Aorta (tissue), 5 donors: ENCODE measurements around the gene OR2A2. TPM values are rescaled to one million over a fixed set of nuclear protein-coding genes. Genes with fewer than 3 reads are reported as not detected.
"Not testable (repeated sequence)": the region's sequence is repeated elsewhere in the genome, so short reads cannot be mapped to it uniquely, and the experiment has no call there.

Experiments used
- ATAC-seq: fragments of 200-7000 bp; cut with Tn5 transposase; one replicate; pipeline ENCODE4 v1.9.1; 2022; ENCODE audit warnings: moderate library complexity; ENCODE audit not compliant: low FRiP score
- DNase-seq, 2 donors: peaks; one replicate each; pipeline ENCODE4 v3.0.0-alpha.2; 2020
- H3K27ac ChIP-seq, 2 donors: one replicate each; pipeline ENCODE4 v1.5.1; 2013; ENCODE audit warnings: low read length in 2 of 2, mild to moderate bottlenecking in 2 of 2, moderate library complexity in 2 of 2, control low read depth in 1 of 2, inconsistent platforms in 1 of 2, low read depth in 1 of 2
- H3K27me3 ChIP-seq, 2 donors: one replicate each; pipeline ENCODE4 v1.6.1; 2013; ENCODE audit warnings: control low read depth in 1 of 2, low read length in 1 of 2, mild to moderate bottlenecking in 1 of 2, moderate library complexity in 1 of 2; ENCODE audit not compliant: insufficient read depth in 2 of 2, control insufficient read depth in 1 of 2
- H3K36me3 ChIP-seq, 2 donors: one replicate each; pipeline ENCODE4 v1.6.1; 2013; ENCODE audit warnings: control low read depth in 1 of 2, low read length in 1 of 2, mild to moderate bottlenecking in 1 of 2; ENCODE audit not compliant: insufficient read depth in 2 of 2, control insufficient read depth in 1 of 2
- H3K4me1 ChIP-seq, 2 donors: one replicate each; pipeline ENCODE4 v1.6.1; 2013; ENCODE audit warnings: low read length in 2 of 2, control low read depth in 1 of 2, mild to moderate bottlenecking in 1 of 2, moderate library complexity in 1 of 2; ENCODE audit not compliant: insufficient read depth in 2 of 2, control insufficient read depth in 1 of 2
- H3K4me3 ChIP-seq, 2 donors: one replicate each; pipeline ENCODE4 v1.5.1; 2013; ENCODE audit warnings: low read length in 2 of 2, control low read depth in 1 of 2, mild to moderate bottlenecking in 1 of 2
- H3K9me3 ChIP-seq: one replicate; pipeline ENCODE4 v1.6.1; 2013; ENCODE audit warnings: mild to moderate bottlenecking, low read length; ENCODE audit not compliant: control insufficient read depth
- WGBS, 2 donors: extraction: QIAGEN DNeasy Blood & Tissue Kit; methylation state at CpG; one replicate each; pipeline ENCODE4 v1.1.7; 2013; 5-methylcytosine and 5-hydroxymethylcytosine counted together
- intact Hi-C, 2 donors: fragments of 100-400 bp; cut with DNase I; formaldehyde crosslinking; loops; one replicate each; pipeline versions ENCODE4 v1.14.2 to v1.15.0; 2022
- polyA plus RNA-seq, 2 donors: library from polyadenylated mRNA; stranded (reverse); fragments of 200-250 nt; gene quantifications; one replicate each; pipeline ENCODE4 v1.2.3, GENCODE V29; 2013
- total RNA-seq, 2 donors: library from RNA; stranded (reverse); fragmentation: NEBNext Ultra II Directional; extraction: Animal tissue kit (Norgen Biotek cat#: 25700); gene quantifications; one replicate each; pipeline ENCODE4 v1.2.1, GENCODE V29; 2021
- donor health status: healthy with polysubstance abuse.
- donor health status: Bipolar disorder and iron deficiency.
- donor health status: DM: no; HTN: no; CAD: no.
- donor health status: DM: no; HTN: no; CAD: no.
- donor health status: DM: yes; HTN: yes; CAD: no.

The OR2A2 gene
- total and polyA plus RNA-seq, 4 donors, result not detected

DNA sequence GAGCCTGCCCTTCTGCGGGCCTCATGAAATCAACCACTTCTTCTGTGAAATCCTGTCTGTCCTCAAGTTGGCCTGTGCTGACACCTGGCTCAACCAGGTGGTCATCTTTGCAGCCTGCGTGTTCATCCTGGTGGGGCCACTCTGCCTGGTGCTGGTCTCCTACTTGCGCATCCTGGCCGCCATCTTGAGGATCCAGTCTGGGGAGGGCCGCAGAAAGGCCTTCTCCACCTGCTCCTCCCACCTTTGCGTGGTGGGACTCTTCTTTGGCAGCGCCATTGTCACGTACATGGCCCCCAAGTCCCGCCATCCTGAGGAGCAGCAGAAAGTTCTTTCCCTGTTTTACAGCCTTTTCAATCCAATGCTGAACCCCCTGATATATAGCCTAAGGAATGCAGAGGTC lies 20.2 kb downstream of the OR2A2 start:
- ATAC-seq, DNase-seq, intact Hi-C loops, H3K4me1 ChIP-seq, H3K27ac ChIP-seq, H3K9me3 ChIP-seq, H3K4me3 ChIP-seq, H3K36me3 ChIP-seq, H3K27me3 ChIP-seq: not testable (repeated sequence)
- WGBS, 2 donors, result 90 to 99% methylated on average over 9 of the region's 9 CpGs

GRCh38 chr7:144130730-144131129 lies 21.3 kb downstream of the OR2A2 start:
- WGBS, 2 donors, result 82 to 87% methylated on average over 2 of the region's 2 CpGs
- intact Hi-C loops, result loop anchor here in 1 of 2 donors (10.0 kb wide), 1 partner anchor 166 kb away; no protein-coding TSS in a partner anchor
- no peaks in the 10 kb centered on the region for H3K27me3 ChIP-seq
- no peak overlapping the region for H3K4me3 ChIP-seq
- DNase-seq (no peak), ATAC-seq (no peak)
- H3K4me1 ChIP-seq, result no peaks in the 10 kb centered on the region
- H3K9me3 ChIP-seq, result peaks cover 2% of the 10 kb centered on the region
- no peak overlapping the region for H3K27ac ChIP-seq
- H3K36me3 ChIP-seq, result no peaks in the 10 kb centered on the region

DNA sequence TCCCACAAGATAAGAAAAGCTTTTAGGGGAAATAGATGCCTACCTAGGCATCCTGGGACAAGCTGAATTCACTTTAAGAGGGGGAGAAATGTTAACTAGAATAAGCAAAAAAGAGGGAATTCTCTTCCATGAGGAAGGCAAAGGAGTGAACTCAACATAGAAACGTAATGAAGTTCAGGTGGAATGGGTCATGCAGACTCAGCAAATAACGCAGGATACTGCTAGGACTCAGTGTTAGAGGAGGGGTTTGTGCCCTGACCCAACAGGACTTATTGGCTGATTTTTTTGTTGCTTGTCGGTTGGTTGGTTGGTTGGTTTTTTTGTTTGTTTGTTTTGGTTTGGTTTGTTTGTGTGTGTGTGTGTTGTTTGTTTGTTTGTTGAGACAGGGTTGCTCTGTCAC lies 22.9 kb downstream of the OR2A2 start:
- peaks cover 2% of the 10 kb centered on the region for H3K9me3 ChIP-seq
- no peaks in the 10 kb centered on the region for H3K4me1 ChIP-seq
- no peaks in the 10 kb centered on the region for H3K27me3 ChIP-seq
- no peak for ATAC-seq
- intact Hi-C loops, result loop anchor here in 1 of 2 donors (10.0 kb wide), 1 partner anchor 167 kb away; no protein-coding TSS in a partner anchor
- H3K27ac ChIP-seq, result no peak overlapping the region
- H3K36me3 ChIP-seq, result no peaks in the 10 kb centered on the region
- no peak for DNase-seq
- WGBS, 2 donors, result 51 to 73% methylated on average over 3 of the region's 3 CpGs
- no peak overlapping the region for H3K4me3 ChIP-seq

GRCh38 chr7:144133307-144133706 lies 23.9 kb downstream of the OR2A2 start:
- H3K4me1 ChIP-seq, result no peaks in the 10 kb centered on the region
- H3K9me3 ChIP-seq, result peaks cover 2% of the 10 kb centered on the region
- H3K27ac ChIP-seq, result no peak overlapping the region
- WGBS, 2 donors, result 80 to 83% methylated on average over 6 of the region's 6 CpGs
- ATAC-seq, result no peak
- H3K27me3 ChIP-seq, result no peaks in the 10 kb centered on the region
- no peak overlapping the region for H3K4me3 ChIP-seq
- intact Hi-C loops, result loop anchor here in 1 of 2 donors (10.0 kb wide), 1 partner anchor 169 kb away; no protein-coding TSS in a partner anchor
- DNase-seq, result no peak
- no peaks in the 10 kb centered on the region for H3K36me3 ChIP-seq

- 67 to 72% methylated on average over 1 of the region's 1 CpG for WGBS, 2 donors
- Histone ChIP-seq H3K4me1 (no peaks in the 10 kb centered on the region), H3K36me3 (no peaks in the 10 kb centered on the region), H3K4me3 (no peak overlapping the region), H3K27ac (no peak overlapping the region), H3K27me3 (no peaks in the 10 kb centered on the region), H3K9me3 (peaks cover 2% of the 10 kb centered on the region)
- ATAC-seq (no peak), DNase-seq (no peak)
- intact Hi-C loops, result loop anchor here in 1 of 2 donors (10.0 kb wide), 1 partner anchor 169 kb away; no protein-coding TSS in a partner anchor
Observed at GRCh38 chr7:144134116-144134515, 24.7 kb downstream of the OR2A2 start.

- no peak overlapping the region for H3K27ac ChIP-seq
- no peaks in the 10 kb centered on the region for H3K9me3 ChIP-seq
- no peaks in the 10 kb centered on the region for H3K36me3 ChIP-seq
- no peak overlapping the region for H3K4me3 ChIP-seq
- WGBS, 2 donors, result 43 to 67% methylated on average over 1 of the region's 1 CpG
- DNase-seq, result no peak
- H3K27me3 ChIP-seq, result no peaks in the 10 kb centered on the region
- no peaks in the 10 kb centered on the region for H3K4me1 ChIP-seq
- intact Hi-C loops, result loop anchor here in 1 of 2 donors (10.0 kb wide), 1 partner anchor 173 kb away; no protein-coding TSS in a partner anchor
- no peak for ATAC-seq
Observed at GRCh38 chr7:144137501-144137900, 28.1 kb downstream of the OR2A2 start.

DNA sequence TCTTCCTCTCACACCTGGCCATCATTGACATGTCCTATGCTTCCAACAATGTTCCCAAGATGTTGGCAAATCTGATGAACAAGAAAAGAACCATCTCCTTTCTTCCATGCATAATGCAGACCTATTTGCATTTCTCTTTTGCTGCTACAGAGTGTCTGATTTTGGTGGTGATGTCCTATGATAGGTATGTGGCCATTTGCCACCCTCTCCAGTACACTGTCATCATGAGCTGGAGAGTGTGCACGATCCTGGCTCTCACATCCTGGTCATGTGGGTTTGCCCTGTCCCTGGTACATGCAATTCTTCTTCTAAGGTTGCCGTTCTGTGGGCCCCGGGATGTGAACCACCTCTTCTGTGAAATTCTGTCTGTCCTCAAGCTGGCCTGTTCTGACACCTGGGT lies 32.8 kb downstream of the OR2A2 start:
- DNase-seq, result no peak
- Histone ChIP-seq H3K9me3 (peaks cover 9% of the 10 kb centered on the region), H3K4me1 (no peaks in the 10 kb centered on the region), H3K4me3 (no peak overlapping the region), H3K27ac (no peak overlapping the region), H3K36me3 (no peaks in the 10 kb centered on the region), H3K27me3 (no peaks in the 10 kb centered on the region)
- intact Hi-C loops, result no loop called here
- WGBS, 2 donors, result 81 to 88% methylated on average over 3 of the region's 3 CpGs
- peak; percentile 29 for ATAC-seq

GRCh38 chr7:144144426-144144825 lies 35.0 kb downstream of the OR2A2 start:
- 93 to 94% methylated on average over 3 of the region's 3 CpGs for WGBS, 2 donors
- H3K9me3 ChIP-seq, result peaks cover 11% of the 10 kb centered on the region
- DNase-seq, result no peak
- no peaks in the 10 kb centered on the region for H3K4me1 ChIP-seq
- no peaks in the 10 kb centered on the region for H3K27me3 ChIP-seq
- H3K4me3 ChIP-seq, result no peak overlapping the region
- H3K27ac ChIP-seq, result no peak overlapping the region
- intact Hi-C loops, result no loop called here
- no peaks in the 10 kb centered on the region for H3K36me3 ChIP-seq
- no peak for ATAC-seq

DNA sequence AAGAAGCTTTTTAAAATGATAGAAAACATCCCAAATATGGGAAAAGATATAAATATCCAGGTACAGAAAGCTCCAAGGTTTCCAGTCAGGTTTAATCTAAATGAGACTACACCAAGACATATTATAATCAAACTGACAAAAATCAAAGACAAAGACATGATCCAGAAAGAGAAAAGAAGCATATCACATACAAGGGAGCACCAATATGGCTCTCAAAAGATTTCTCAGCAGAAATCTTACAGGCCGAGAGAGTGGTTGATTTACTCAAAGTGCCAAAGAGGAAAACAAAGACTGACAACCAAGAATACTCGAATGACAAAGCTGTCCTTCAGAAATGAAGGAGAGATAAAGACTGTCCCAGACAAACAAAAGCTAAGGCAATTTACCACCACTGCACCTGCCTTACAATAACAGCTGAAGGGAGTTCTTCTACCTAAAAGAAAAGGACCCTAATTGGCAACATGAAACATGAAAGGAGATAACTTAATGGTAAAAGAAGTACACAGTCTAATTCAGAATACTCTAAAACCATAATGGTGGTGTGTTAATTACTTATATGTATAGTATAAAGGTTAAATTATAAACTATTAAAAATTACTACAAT lies 38.9 kb downstream of the OR2A2 start:
- Histone ChIP-seq H3K27me3 (no peaks in the 10 kb centered on the region), H3K9me3 (peaks cover 11% of the 10 kb centered on the region), H3K27ac (no peak overlapping the region), H3K36me3 (no peaks in the 10 kb centered on the region), H3K4me1 (no peaks in the 10 kb centered on the region), H3K4me3 (no peak overlapping the region)
- intact Hi-C loops, result no loop called here
- DNase-seq (no peak), ATAC-seq (no peak)
- WGBS, 2 donors, result 75 to 77% methylated on average over 2 of the region's 2 CpGs
